HG03064 (cell line): ENCODE measurements around the gene WIZ.

ENCODE experiments used
- ATAC-seq: cut with Tn5 transposase; IDR thresholded peaks from one replicate; pipeline ENCODE4 v1.9.1; 2021; ENCODE audit warnings: low read depth; ENCODE audit not compliant: unreplicated experiment

WIZ gene

GRCh38 chr19:15431396-15432017 lies 18.2 kb downstream of the WIZ start:
- ATAC-seq, result no peak

- no peak for ATAC-seq
Observed at GRCh38 chr19:15430526-15431120, 19.1 kb downstream of the WIZ start.

- ATAC-seq, result no peak
Observed at GRCh38 chr19:15429825-15430467, 19.8 kb downstream of the WIZ start.

- ATAC-seq, result no peak
Observed at GRCh38 chr19:15428956-15429824, 20.6 kb downstream of the WIZ start.

- ATAC-seq, result no peak
Observed at GRCh38 chr19:15427991-15428471, 21.7 kb downstream of the WIZ start.

- ATAC-seq, result no peak
Observed at GRCh38 chr19:15427350-15427700, 22.4 kb downstream of the WIZ start.

GRCh38 chr19:15426485-15427349 lies 23.0 kb downstream of the WIZ start:
- no peak for ATAC-seq

- ATAC-seq, result no peak
Observed at GRCh38 chr19:15425321-15425950, 24.3 kb downstream of the WIZ start.

- no peak for ATAC-seq
Observed at GRCh38 chr19:15424692-15425272, 25.0 kb downstream of the WIZ start.

GRCh38 chr19:15424121-15424520 lies 25.6 kb downstream of the WIZ start:
- ATAC-seq, result no peak

GRCh38 chr19:15423130-15423529 lies 26.6 kb downstream of the WIZ start:
- no peak for ATAC-seq

GRCh38 chr19:15422296-15423075 lies 27.3 kb downstream of the WIZ start:
- ATAC-seq, result no peak

- ATAC-seq, result no peak
Observed at GRCh38 chr19:15421721-15422260, 28.0 kb downstream of the WIZ start.

- no peak for ATAC-seq
Observed at GRCh38 chr19:15421136-15421695, 28.5 kb downstream of the WIZ start.

GRCh38 chr19:15419413-15420025 lies 30.2 kb downstream of the WIZ start:
- no peak for ATAC-seq

- ATAC-seq, result peak; percentile 90
Observed at GRCh38 chr19:15418579-15419412, 31.0 kb downstream of the WIZ start, which contains the start of gene AKAP8L. AKAP8L (minus strand) TSS chr19:15418988; CDS start chr19:15418923, 65 bp downstream.

GRCh38 chr19:15418231-15418578 lies 31.6 kb downstream of the WIZ start:
- ATAC-seq, result no peak
